RPMI8226 (cell line): ENCODE measurements around the gene LNX2.
A peak's percentile ranks its signal among the peaks of the same experiment; 100 is the strongest.

ENCODE experiments used
- DNase-seq: peaks from one replicate; pipeline ENCODE4 v3.0.0-alpha.2; 2015

LNX2 gene

GRCh38 chr13:27620377-27621115, at the start of gene LNX2:
TSS of gene LNX2 (minus strand) at chr13:27620529. CDS start at chr13:27581703, 38,826 bp downstream.
- peak; percentile 95 for DNase-seq

GRCh38 chr13:27667946-27668345, 47.6 kb upstream of the LNX2 start:
- no peak for DNase-seq

- DNase-seq: no peak
Measured at GRCh38 chr13:27666951-27667350, 46.6 kb upstream of the LNX2 start.

GRCh38 chr13:27665761-27666160, 45.4 kb upstream of the LNX2 start:
- DNase-seq: no peak

GRCh38 chr13:27665333-27665732, 45.0 kb upstream of the LNX2 start:
- DNase-seq: no peak

GRCh38 chr13:27663947-27664346, 43.6 kb upstream of the LNX2 start:
- DNase-seq: no peak

GRCh38 chr13:27662738-27663470, 42.6 kb upstream of the LNX2 start:
- DNase-seq: no peak

- DNase-seq: no peak
Measured at GRCh38 chr13:27661017-27661416, 40.7 kb upstream of the LNX2 start.

GRCh38 chr13:27660511-27660910, 40.2 kb upstream of the LNX2 start:
- DNase-seq: no peak

GRCh38 chr13:27659145-27659865, 39.0 kb upstream of the LNX2 start:
- DNase-seq: no peak

- no peak for DNase-seq
Measured at GRCh38 chr13:27658546-27658945, 38.2 kb upstream of the LNX2 start.

- DNase-seq: no peak
Measured at GRCh38 chr13:27657724-27658123, 37.4 kb upstream of the LNX2 start.

- DNase-seq: no peak
Measured at GRCh38 chr13:27654816-27655215, 34.5 kb upstream of the LNX2 start.

- no peak for DNase-seq
Measured at GRCh38 chr13:27654059-27654458, 33.7 kb upstream of the LNX2 start.

- DNase-seq: no peak
Measured at GRCh38 chr13:27650312-27650711, 30.0 kb upstream of the LNX2 start.

GRCh38 chr13:27644302-27644701, 24.0 kb upstream of the LNX2 start:
- no peak for DNase-seq

- DNase-seq: no peak
Measured at GRCh38 chr13:27643334-27644132, 23.2 kb upstream of the LNX2 start.

GRCh38 chr13:27641711-27642502, 21.6 kb upstream of the LNX2 start:
- no peak for DNase-seq

- DNase-seq: no peak
Measured at GRCh38 chr13:27639186-27639585, 18.9 kb upstream of the LNX2 start.

GRCh38 chr13:27638521-27638920, 18.2 kb upstream of the LNX2 start:
- no peak for DNase-seq

- DNase-seq: no peak
Measured at GRCh38 chr13:27638001-27638400, 17.7 kb upstream of the LNX2 start.

- no peak for DNase-seq
Measured at GRCh38 chr13:27637289-27637626, 16.9 kb upstream of the LNX2 start.
